Esophagus muscularis mucosa (tissue), 4 donors: ENCODE data around the gene VPS37C. TPM values are rescaled to one million over a fixed set of nuclear protein-coding genes. Genes with fewer than 3 reads are reported as not detected.

ENCODE experiments used
- DNase-seq: peaks from one replicate; pipeline ENCODE4 v3.0.0-alpha.2; 2017; ENCODE audit errors: extremely low spot score
- H3K27ac ChIP-seq, 4 donors: fragments of 200-600 bp; sonication (generic); replicated peaks in 1 of 4; 1 replicate in 3 of 4; 2 replicates in 1 of 4; pipeline ENCODE4 v1.5.1; 2016 to 2019; ENCODE audit warnings: mild to moderate bottlenecking in 1 of 4
- H3K27me3 ChIP-seq, 4 donors: fragments of 200-600 bp; sonication (generic); one replicate each; pipeline versions ENCODE4 v1.5.1 to v1.6.0; 2016 to 2019
- H3K36me3 ChIP-seq, 4 donors: fragments of 200-600 bp; sonication (generic); one replicate each; pipeline ENCODE4 v1.5.1; 2016 to 2019
- H3K4me1 ChIP-seq, 4 donors: fragments of 200-600 bp; sonication (generic); one replicate each; pipeline ENCODE4 v1.5.1; 2016 to 2019
- H3K4me3 ChIP-seq, 4 donors: fragments of 200-600 bp; sonication (generic); 1 replicate in 2 of 4; 2 replicates in 2 of 4; pipeline ENCODE4 v1.5.1; 2016 to 2019; ENCODE audit warnings: mild to moderate bottlenecking in 4 of 4, moderate library complexity in 1 of 4
- H3K9me3 ChIP-seq, 4 donors: fragments of 200-600 bp; sonication (generic); 1 replicate in 3 of 4; 2 replicates in 1 of 4; pipeline ENCODE4 v1.5.1; 2016 to 2019
- EP300 ChIP-seq: sonication (generic); formaldehyde crosslinking; IDR thresholded peaks from one replicate; pipeline ENCODE4 v1.6.1; 2017; ENCODE audit warnings: antibody characterized with exemption
- POLR2A ChIP-seq: fragments of 450-650 bp; IDR thresholded peaks from one replicate; pipeline ENCODE4 v1.6.1; 2017; ENCODE audit warnings: antibody characterized with exemption, moderate library complexity, mild to moderate bottlenecking, low read depth
- POLR2AphosphoS5 ChIP-seq, 2 donors: sonication (generic); formaldehyde crosslinking; IDR thresholded peaks; one replicate each; pipeline ENCODE4 v1.6.1; 2017; ENCODE audit warnings: antibody characterized with exemption in 2 of 2
- WGBS: methylation state at CpG from one replicate; pipeline ENCODE4 v1.1.5; 2018; 5-methylcytosine and 5-hydroxymethylcytosine counted together
- intact Hi-C: fragments of 100-400 bp; cut with DNase I; formaldehyde crosslinking; loops from one replicate; pipeline ENCODE4 v1.15.1; 2023
- total RNA-seq, 4 donors: library from RNA; depleted of rRNA; stranded (reverse); fragments of >200 nt; gene quantifications; one replicate each; pipeline versions ENCODE4 v1.1.0 to v1.2.1, GENCODE V29; 2016
- TF ChIP-seq, protein P1 (sequence below), 3 experiments: fragments of 200-600 bp in 2 of 3; fragments of 450-650 bp in 1 of 3; sonication (generic) in 2 of 3; IDR thresholded peaks; one replicate each; pipeline ENCODE4 v1.5.1; 2017 to 2019; ENCODE audit warnings: antibody characterized with exemption in 3 of 3, mild to moderate bottlenecking in 2 of 3, moderate library complexity in 1 of 3

VPS37C gene
- total RNA-seq, 4 donors from 2014 or later = 29.1 to 43.5 (median 38.1) TPM

DNA sequence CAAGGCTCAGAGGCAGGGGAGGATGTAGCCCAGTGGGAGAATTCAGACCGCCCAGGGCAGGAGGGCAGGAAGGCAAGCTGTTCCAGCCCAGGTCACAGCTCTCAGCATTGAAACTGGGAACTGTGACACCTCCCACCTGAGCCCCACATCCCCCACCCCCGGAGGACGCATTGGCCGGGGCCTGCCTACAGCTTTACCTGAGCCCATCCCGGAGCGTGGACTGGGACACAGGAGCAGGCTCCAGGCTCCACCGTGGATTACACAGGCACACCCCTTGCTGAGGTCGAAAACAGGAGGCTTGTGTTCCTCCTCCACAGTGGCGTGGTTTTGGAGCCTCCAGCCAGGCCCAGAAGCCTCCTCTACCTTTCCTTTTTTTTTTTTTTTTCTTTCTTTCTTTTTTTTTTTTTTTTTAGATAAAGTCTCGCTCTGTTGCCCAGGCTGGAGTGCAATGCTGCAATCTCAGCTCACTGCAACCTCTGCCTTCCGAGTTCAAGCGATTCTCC, 33.0 kb upstream of the VPS37C start:
- DNase-seq = no peak
- no peak for TF ChIP-seq POLR2A
- no peak for TF ChIP-seq EP300
- TF ChIP-seq, protein P1, sequence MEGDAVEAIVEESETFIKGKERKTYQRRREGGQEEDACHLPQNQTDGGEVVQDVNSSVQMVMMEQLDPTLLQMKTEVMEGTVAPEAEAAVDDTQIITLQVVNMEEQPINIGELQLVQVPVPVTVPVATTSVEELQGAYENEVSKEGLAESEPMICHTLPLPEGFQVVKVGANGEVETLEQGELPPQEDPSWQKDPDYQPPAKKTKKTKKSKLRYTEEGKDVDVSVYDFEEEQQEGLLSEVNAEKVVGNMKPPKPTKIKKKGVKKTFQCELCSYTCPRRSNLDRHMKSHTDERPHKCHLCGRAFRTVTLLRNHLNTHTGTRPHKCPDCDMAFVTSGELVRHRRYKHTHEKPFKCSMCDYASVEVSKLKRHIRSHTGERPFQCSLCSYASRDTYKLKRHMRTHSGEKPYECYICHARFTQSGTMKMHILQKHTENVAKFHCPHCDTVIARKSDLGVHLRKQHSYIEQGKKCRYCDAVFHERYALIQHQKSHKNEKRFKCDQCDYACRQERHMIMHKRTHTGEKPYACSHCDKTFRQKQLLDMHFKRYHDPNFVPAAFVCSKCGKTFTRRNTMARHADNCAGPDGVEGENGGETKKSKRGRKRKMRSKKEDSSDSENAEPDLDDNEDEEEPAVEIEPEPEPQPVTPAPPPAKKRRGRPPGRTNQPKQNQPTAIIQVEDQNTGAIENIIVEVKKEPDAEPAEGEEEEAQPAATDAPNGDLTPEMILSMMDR (IDR thresholded peaks at IDR 0.05) = no peak
- TF ChIP-seq POLR2AphosphoS5 (IDR thresholded peaks at IDR 0.05) = no peak
- WGBS = 67% methylated on average over 12 of the region's 12 CpGs

GRCh38 chr11:61193596-61193995, 32.4 kb upstream of the VPS37C start:
- Histone ChIP-seq H3K27me3 (peaks cover 0 to 54% (median 0%) of the 10 kb centered on the region in 4 donors), H3K4me1 (no peaks in the 10 kb centered on the region), H3K27ac (no peak overlapping the region), H3K9me3 (peaks cover 0 to 4% (median 0%) of the 10 kb centered on the region in 4 donors), H3K4me3 (no peak overlapping the region), H3K36me3 (no peaks in the 10 kb centered on the region)
- 40% methylated on average over 10 of the region's 12 CpGs for WGBS
- no peak for TF ChIP-seq EP300
- TF ChIP-seq POLR2A = no peak
- TF ChIP-seq, protein P1 (IDR thresholded peaks at IDR 0.05) = no peak
- no peak for TF ChIP-seq POLR2AphosphoS5 (IDR thresholded peaks at IDR 0.05)
- no peak for DNase-seq
- intact Hi-C loops = no loop called here

More for the DNA sequence above, 33.0 kb upstream of the VPS37C start:
- intact Hi-C loops = no loop called here
- Histone ChIP-seq H3K9me3 (peaks cover 0 to 10% (median 2%) of the 10 kb centered on the region in 4 donors), H3K4me3 (no peak overlapping the region), H3K27ac (no peak overlapping the region), H3K27me3 (peaks cover 0 to 49% (median 0%) of the 10 kb centered on the region in 4 donors), H3K36me3 (no peaks in the 10 kb centered on the region), H3K4me1 (no peaks in the 10 kb centered on the region)

GRCh38 chr11:61189933-61190332, 28.7 kb upstream of the VPS37C start:
- peaks cover 0 to 31% (median 0%) of the 10 kb centered on the region in 4 donors for H3K27me3 ChIP-seq
- no peak overlapping the region for H3K4me3 ChIP-seq
- no peaks in the 10 kb centered on the region for H3K36me3 ChIP-seq
- 88% methylated on average over 8 of the region's 8 CpGs for WGBS
- H3K4me1 ChIP-seq = no peaks in the 10 kb centered on the region
- H3K27ac ChIP-seq = no peak overlapping the region
- intact Hi-C loops = loop anchor here (5.0 kb wide), 2 partner anchors 223 to 358 kb away; no protein-coding TSS in a partner anchor
- no peak for DNase-seq
- TF ChIP-seq POLR2A (no peak), POLR2AphosphoS5 (IDR thresholded peaks at IDR 0.05) (no peak), EP300 (no peak)
- TF ChIP-seq, protein P1 (IDR thresholded peaks at IDR 0.05) = no peak
- no peaks in the 10 kb centered on the region for H3K9me3 ChIP-seq

- H3K9me3 ChIP-seq = no peaks in the 10 kb centered on the region
- peak; percentile 94 for DNase-seq
- H3K27me3 ChIP-seq = peaks cover 0 to 31% (median 0%) of the 10 kb centered on the region in 4 donors
- no peaks in the 10 kb centered on the region for H3K36me3 ChIP-seq
- H3K27ac ChIP-seq = no peak overlapping the region
- no peak for TF ChIP-seq POLR2AphosphoS5 (IDR thresholded peaks at IDR 0.05)
- TF ChIP-seq, protein P1 (IDR thresholded peaks at IDR 0.05) = peak; percentile 88 to 94 (median 91)
- intact Hi-C loops = loop anchor here (2.0 to 5.0 kb wide), 3 partner anchors 57 to 355 kb away; no protein-coding TSS in a partner anchor
- 38% methylated on average over 11 of the region's 11 CpGs for WGBS
- H3K4me3 ChIP-seq = no peak overlapping the region
- H3K4me1 ChIP-seq = no peaks in the 10 kb centered on the region
These were observed 26.4 kb upstream of the VPS37C start for GRCh38 chr11:61187505-61188130.
